BLaER1 treated with 17β-estradiol and CSF1 and Interleukin-3, amounts not matched to agents 10 nM and 100 nM (cell line): ENCODE data around the gene LRRC3.
"Not testable (repeated sequence)": the region's sequence is repeated elsewhere in the genome, so short reads cannot be mapped to it uniquely, and the experiment has no call there.

Experiments
- H3K27ac ChIP-seq, 11 experiments: shearing (Covaris generic); formaldehyde crosslinking; 2 replicates each; pipeline ENCODE4 v1.8.1; 2022
- H3K27me3 ChIP-seq, 11 experiments: shearing (Covaris generic); formaldehyde crosslinking; 2 replicates each; pipeline ENCODE4 v1.8.1; 2022
- H3K36me3 ChIP-seq, 11 experiments: shearing (Covaris generic); formaldehyde crosslinking; 2 replicates each; pipeline ENCODE4 v1.8.1; 2022
- H3K4me1 ChIP-seq, 10 experiments: shearing (Covaris generic); formaldehyde crosslinking; 2 replicates each; pipeline ENCODE4 v1.8.1; 2022
- H3K4me2 ChIP-seq, 11 experiments: shearing (Covaris generic); formaldehyde crosslinking; 2 replicates each; pipeline ENCODE4 v1.8.1; 2022
- H3K4me3 ChIP-seq, 10 experiments: shearing (Covaris generic); formaldehyde crosslinking; 2 replicates each; pipeline ENCODE4 v1.8.1; 2022
- H3K9ac ChIP-seq, 11 experiments: shearing (Covaris generic); formaldehyde crosslinking; 2 replicates each; pipeline ENCODE4 v1.8.1; 2022
- H3K9me3 ChIP-seq, 11 experiments: shearing (Covaris generic); formaldehyde crosslinking; replicated peaks in 1 of 11; 2 replicates each; pipeline ENCODE4 v1.8.1; 2022
- H4K20me1 ChIP-seq, 11 experiments: shearing (Covaris generic); formaldehyde crosslinking; 2 replicates each; pipeline ENCODE4 v1.8.1; 2022
- Cebpa-rat ChIP-seq, 11 experiments: shearing (Covaris generic); IDR thresholded peaks; 2 replicates each; pipeline ENCODE4 v1.8.1; 2022

Gene LRRC3

GRCh38 chr21:44496564-44497550 lies 41.5 kb downstream of the LRRC3 start:
- Histone ChIP-seq H3K36me3 (peaks cover 5 to 45% (median 29%) of the 10 kb centered on the region in 11 experiments), H3K27ac (peak overlapping the region in 1 of 11 experiments; percentile 20; a peak in 2 of 22 replicates), H4K20me1 (no peaks in the 10 kb centered on the region; a peak in 1 of 22 replicates), H3K9me3 (peaks cover 22 to 43% (median 29%) of the 10 kb centered on the region in 11 experiments), H3K4me2 (peak overlapping the region; percentile 41 to 71 (median 59)), H3K27me3 (no peaks in the 10 kb centered on the region), H3K4me1 (peaks cover 41 to 62% (median 52%) of the 10 kb centered on the region in 10 experiments), H3K9ac (peak overlapping the region in 4 of 11 experiments; percentile 1 to 28 (median 15); a peak in 1 of 22 replicates), H3K4me3 (no peak overlapping the region)
- no peak for TF ChIP-seq Cebpa-rat (IDR thresholded peaks at IDR 0.05)

GRCh38 chr21:44497703-44498126 lies 42.4 kb downstream of the LRRC3 start:
- peak overlapping the region in 4 of 11 experiments; percentile 1 to 28 (median 11); a peak in 2 of 22 replicates for H3K9ac ChIP-seq
- TF ChIP-seq Cebpa-rat (IDR thresholded peaks at IDR 0.05), result peak in 2 of 11 experiments; percentile 26 to 28; a peak in 1 of 22 replicates
- H3K27ac ChIP-seq, result no peak overlapping the region; a peak in 1 of 22 replicates
- no peaks in the 10 kb centered on the region; a peak in 1 of 22 replicates for H4K20me1 ChIP-seq
- H3K4me3 ChIP-seq, result no peak overlapping the region
- peak overlapping the region; percentile 31 to 71 (median 58) for H3K4me2 ChIP-seq
- H3K36me3 ChIP-seq, result peaks cover 0 to 37% (median 20%) of the 10 kb centered on the region in 11 experiments; a peak in 19 of 22 replicates
- peaks cover 14 to 34% (median 20%) of the 10 kb centered on the region in 11 experiments for H3K9me3 ChIP-seq
- no peaks in the 10 kb centered on the region for H3K27me3 ChIP-seq
- peaks cover 50 to 69% (median 56%) of the 10 kb centered on the region in 10 experiments for H3K4me1 ChIP-seq

DNA sequence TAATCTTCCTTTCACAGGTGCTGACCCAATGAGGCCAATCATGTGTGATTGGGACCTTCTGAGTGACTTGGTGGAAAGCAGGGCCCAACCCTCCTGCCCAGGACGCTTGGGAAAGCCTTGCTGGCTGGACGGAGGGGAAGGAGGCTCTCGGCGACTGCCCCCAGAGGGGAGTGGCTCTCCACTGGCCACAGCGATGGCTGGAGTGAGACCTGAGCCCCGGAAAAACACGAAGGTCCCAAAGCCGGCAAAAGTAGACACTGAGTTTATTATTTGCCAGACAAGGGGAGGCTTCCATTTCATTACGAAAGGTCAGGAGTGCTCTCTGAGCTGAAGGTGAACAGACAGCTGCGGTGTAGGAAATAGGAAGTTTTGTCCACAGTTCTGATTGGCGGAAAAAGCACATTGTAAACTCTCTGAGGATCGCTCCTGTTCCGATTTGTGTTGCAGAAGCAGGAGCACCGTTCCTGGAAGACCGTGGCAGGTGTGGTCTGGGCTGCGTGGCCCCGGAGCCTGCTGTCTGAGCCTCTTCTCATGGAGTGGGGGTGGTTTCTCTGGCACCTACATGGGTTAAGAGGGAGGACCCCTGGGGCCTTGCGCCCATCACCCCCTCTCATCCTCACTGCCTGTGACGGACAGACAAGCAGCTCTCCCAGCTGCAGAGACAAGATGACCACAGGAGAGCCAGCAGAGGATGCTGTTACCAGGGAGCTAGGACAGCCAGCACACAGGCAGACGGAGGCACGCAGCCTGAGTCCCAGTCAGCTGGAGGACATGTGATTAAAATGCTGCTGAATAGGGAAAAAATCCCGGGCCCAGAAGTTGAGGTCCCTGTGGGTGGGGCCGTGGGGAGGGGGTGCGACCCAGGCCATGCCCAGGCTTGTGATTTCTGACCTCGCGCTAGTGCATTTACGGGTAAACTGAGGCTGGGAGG lies 43.2 kb downstream of the LRRC3 start:
- no peaks in the 10 kb centered on the region; a peak in 1 of 22 replicates for H4K20me1 ChIP-seq
- H3K4me3 ChIP-seq, result no peak overlapping the region
- no peak for TF ChIP-seq Cebpa-rat (IDR thresholded peaks at IDR 0.05)
- H3K36me3 ChIP-seq, result peaks cover 0 to 29% (median 12%) of the 10 kb centered on the region in 11 experiments; a peak in 18 of 22 replicates
- H3K27me3 ChIP-seq, result no peaks in the 10 kb centered on the region
- peak overlapping the region in 1 of 11 experiments; percentile 8; a peak in 1 of 22 replicates for H3K9ac ChIP-seq
- H3K27ac ChIP-seq, result no peak overlapping the region
- peak overlapping the region in 10 of 11 experiments; percentile 41 to 71 (median 58); a peak in 20 of 22 replicates for H3K4me2 ChIP-seq
- peaks cover 47 to 78% (median 59%) of the 10 kb centered on the region in 10 experiments for H3K4me1 ChIP-seq
- peaks cover 5 to 26% (median 12%) of the 10 kb centered on the region in 11 experiments for H3K9me3 ChIP-seq

- Histone ChIP-seq H3K27me3 (no peaks in the 10 kb centered on the region), H3K27ac (no peak overlapping the region), H3K9ac (no peak overlapping the region), H3K9me3 (peaks cover 0 to 20% (median 5%) of the 10 kb centered on the region in 11 experiments; a peak in 16 of 22 replicates), H3K4me2 (peak overlapping the region in 1 of 11 experiments; percentile 26; a peak in 1 of 22 replicates), H3K4me3 (no peak overlapping the region), H4K20me1 (no peaks in the 10 kb centered on the region; a peak in 1 of 22 replicates), H3K36me3 (peaks cover 0 to 23% (median 6%) of the 10 kb centered on the region in 11 experiments; a peak in 10 of 22 replicates), H3K4me1 (peaks cover 49 to 84% (median 65%) of the 10 kb centered on the region in 10 experiments)
- TF ChIP-seq Cebpa-rat (IDR thresholded peaks at IDR 0.05), result no peak
Observed at GRCh38 chr21:44499211-44499560, 43.9 kb downstream of the LRRC3 start.

- Histone ChIP-seq H3K9ac (no peak overlapping the region), H3K27me3 (no peaks in the 10 kb centered on the region), H3K9me3 (peaks cover 0 to 15% (median under 1%) of the 10 kb centered on the region in 11 experiments; a peak in 9 of 22 replicates), H3K4me3 (no peak overlapping the region), H3K4me2 (no peak overlapping the region), H3K36me3 (peaks cover 0 to 18% (median 2%) of the 10 kb centered on the region in 11 experiments; a peak in 8 of 22 replicates), H3K4me1 (peaks cover 52 to 88% (median 68%) of the 10 kb centered on the region in 10 experiments), H4K20me1 (no peaks in the 10 kb centered on the region; a peak in 1 of 22 replicates), H3K27ac (no peak overlapping the region)
- TF ChIP-seq Cebpa-rat (IDR thresholded peaks at IDR 0.05), result no peak
Observed at GRCh38 chr21:44499631-44500030, 44.3 kb downstream of the LRRC3 start.

DNA sequence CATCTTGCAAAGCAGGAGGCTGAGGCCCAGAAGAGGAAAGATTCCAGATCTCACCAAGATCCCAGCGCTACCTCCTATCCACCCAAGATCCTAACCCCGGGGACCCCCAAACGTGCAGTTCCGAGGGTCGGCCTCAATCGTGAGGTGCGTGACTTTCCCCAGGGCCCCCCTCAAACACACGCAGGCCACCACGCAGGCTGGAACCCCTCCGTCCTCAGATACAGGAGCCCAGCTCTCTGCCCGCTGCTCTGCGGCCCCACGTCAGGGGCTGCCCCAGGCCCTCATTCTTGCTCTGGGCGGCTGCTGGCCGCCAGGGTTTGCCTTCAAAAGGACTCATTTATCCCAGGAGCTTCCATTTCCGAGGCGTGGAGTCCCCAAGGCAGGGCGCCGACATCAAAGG lies 44.8 kb downstream of the LRRC3 start:
- Histone ChIP-seq H3K27ac (no peak overlapping the region), H3K36me3 (peaks cover 0 to 13% (median 0%) of the 10 kb centered on the region in 11 experiments; a peak in 4 of 22 replicates), H3K4me1 (peaks cover 52 to 88% (median 70%) of the 10 kb centered on the region in 10 experiments), H3K27me3 (no peaks in the 10 kb centered on the region), H3K9me3 (peaks cover 0 to 10% (median 0%) of the 10 kb centered on the region in 11 experiments; a peak in 7 of 22 replicates), H3K4me2 (no peak overlapping the region), H4K20me1 (no peaks in the 10 kb centered on the region; a peak in 1 of 22 replicates), H3K4me3 (no peak overlapping the region), H3K9ac (no peak overlapping the region; a peak in 1 of 22 replicates)
- no peak for TF ChIP-seq Cebpa-rat (IDR thresholded peaks at IDR 0.05)

GRCh38 chr21:44502171-44502958 lies 47.1 kb downstream of the LRRC3 start:
- H3K27ac ChIP-seq, result peak overlapping the region; percentile 42 to 96 (median 85); a peak in 18 of 22 replicates

DNA sequence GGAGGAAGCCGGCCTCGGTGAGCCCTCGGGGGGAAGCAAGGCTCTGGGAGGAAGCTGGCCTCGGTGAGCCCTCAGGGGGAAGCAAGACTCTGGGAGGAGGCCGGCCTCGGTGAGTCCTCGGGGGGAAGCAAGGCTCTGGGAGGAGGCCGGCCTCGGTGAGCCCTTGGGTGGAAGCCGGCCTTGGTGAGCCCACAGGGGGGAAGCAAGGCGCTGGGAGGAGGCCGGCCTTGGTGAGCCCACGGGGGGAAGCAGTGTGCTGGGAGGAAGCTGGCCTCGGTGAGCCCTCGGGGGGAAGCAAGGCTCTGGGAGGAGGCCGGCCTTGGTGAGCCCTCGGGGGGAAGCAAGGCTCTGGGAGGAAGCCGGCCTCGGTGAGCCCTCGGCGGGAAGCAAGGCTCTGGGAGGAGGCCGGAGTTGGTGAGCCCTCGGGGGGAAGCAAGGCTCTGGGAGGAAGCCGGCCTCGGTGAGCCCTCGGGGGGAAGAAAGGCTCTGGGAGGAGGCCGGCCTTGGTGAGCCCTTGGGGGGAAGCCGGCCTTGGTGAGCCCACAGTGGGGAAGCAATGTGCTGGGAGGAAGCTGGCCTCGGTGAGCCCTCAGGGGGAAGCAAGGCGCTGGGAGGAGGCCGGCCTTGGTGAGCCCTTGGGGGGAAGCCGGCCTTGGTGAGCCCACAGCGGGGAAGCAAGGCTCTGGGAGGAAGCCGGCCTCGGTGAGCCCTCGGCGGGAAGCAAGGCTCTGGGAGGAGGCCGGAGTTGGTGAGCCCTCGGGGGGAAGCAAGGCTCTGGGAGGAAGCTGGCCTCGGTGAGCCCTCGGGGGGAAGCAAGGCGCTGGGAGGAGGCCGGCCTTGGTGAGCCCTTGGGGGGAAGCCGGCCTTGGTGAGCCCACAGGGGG lies 47.9 kb downstream of the LRRC3 start:
- Histone ChIP-seq H3K4me2 (peak overlapping the region; percentile 27 to 82 (median 64); a peak in 21 of 22 replicates), H3K27ac (peak overlapping the region; percentile 42 to 96 (median 85); a peak in 21 of 22 replicates), H3K36me3 (peaks cover 0 to 19% (median 0%) of the 10 kb centered on the region in 11 experiments; a peak in 5 of 22 replicates), H3K4me3 (peak overlapping the region in 5 of 10 experiments; percentile 0 to 49 (median 37); a peak in 8 of 20 replicates), H3K9ac (peak overlapping the region in 10 of 11 experiments; percentile 42 to 87 (median 78); a peak in 19 of 22 replicates), H3K4me1 (peaks cover 39 to 76% (median 57%) of the 10 kb centered on the region in 10 experiments)
- not testable (repeated sequence) for H4K20me1 ChIP-seq, H3K27me3 ChIP-seq, H3K9me3 ChIP-seq

More at GRCh38 chr21:44502171-44502958, 47.1 kb downstream of the LRRC3 start:
- H3K4me3 ChIP-seq, result peak overlapping the region in 1 of 10 experiments; percentile 49; a peak in 2 of 20 replicates
- H3K36me3 ChIP-seq, result peaks cover 0 to 12% (median 0%) of the 10 kb centered on the region in 11 experiments; a peak in 4 of 22 replicates
- H3K9me3 ChIP-seq, result no peaks in the 10 kb centered on the region
- H4K20me1 ChIP-seq, result no peaks in the 10 kb centered on the region; a peak in 1 of 22 replicates
- TF ChIP-seq Cebpa-rat (IDR thresholded peaks at IDR 0.05), result no peak
- no peaks in the 10 kb centered on the region for H3K27me3 ChIP-seq
- peaks cover 44 to 82% (median 66%) of the 10 kb centered on the region in 10 experiments for H3K4me1 ChIP-seq
- H3K9ac ChIP-seq, result peak overlapping the region in 6 of 11 experiments; percentile 74 to 87 (median 84); a peak in 11 of 22 replicates
- peak overlapping the region in 7 of 11 experiments; percentile 38 to 82 (median 67); a peak in 14 of 22 replicates for H3K4me2 ChIP-seq
